GM19372 (cell line): ENCODE measurements around the gene E2F7.

Experiments
- ATAC-seq: cut with Tn5 transposase; IDR thresholded peaks from one replicate; pipeline ENCODE4 v1.9.1; 2021; ENCODE audit warnings: mild to moderate bottlenecking, low read depth, moderate library complexity; ENCODE audit not compliant: unreplicated experiment

The E2F7 gene

DNA sequence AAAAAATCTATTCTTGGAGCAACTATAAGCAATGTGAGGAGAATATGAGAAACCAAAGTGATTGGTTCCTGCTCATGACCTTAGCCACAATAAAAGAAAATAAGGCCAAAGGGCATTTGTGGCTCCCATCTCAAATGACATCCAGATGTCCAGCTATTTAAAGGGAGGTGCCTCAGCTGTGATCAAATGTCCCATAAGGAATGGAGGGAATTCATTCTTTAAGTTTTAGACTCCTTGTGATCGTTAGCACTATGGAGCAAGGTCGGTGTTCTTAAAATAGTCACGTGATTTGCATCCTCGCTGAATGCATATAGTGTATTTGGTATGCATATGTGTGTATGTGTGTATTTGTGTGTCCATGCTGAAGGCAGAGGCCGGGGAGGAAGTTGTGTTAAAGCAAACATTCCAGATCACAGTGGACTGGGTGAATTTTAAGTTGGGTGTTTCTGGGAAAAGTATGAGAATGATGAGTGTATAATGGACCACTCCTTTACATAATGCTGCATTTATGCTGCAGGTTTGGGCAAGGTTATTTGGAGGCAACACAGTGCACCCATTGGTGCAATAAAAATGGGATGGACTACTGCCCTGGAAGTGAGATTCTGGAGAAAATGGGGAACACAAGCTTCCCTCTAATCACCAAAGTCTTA, 5.6 kb upstream of the E2F7 start:
- ATAC-seq, result peak; percentile 12

- peak; percentile 68 for ATAC-seq
Observed at GRCh38 chr12:77070382-77070781, 5.0 kb upstream of the E2F7 start.

DNA sequence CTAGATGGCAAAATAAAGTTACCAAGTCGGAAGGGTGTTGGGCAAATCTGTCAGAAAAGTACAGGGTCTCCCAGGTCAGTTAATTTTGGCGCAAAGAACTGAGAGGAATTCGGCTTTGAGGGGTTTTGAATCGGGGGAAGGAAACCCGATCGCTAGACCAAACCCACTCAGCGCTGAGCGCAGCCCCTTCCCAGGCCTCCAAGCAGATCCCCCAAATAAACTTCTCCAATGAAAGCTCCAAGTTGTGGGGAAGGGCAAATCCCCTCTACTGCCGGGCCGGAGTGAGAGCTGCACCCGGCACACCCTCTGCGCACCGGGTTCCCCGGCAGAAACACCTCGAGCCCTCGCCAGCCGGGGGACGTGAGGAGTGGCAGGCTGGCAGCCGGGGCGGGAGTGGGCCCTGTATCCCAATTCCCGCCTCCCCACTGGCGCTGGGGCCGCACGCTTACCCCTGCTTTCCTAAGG, 441 bp downstream of the E2F7 start:
- ATAC-seq, result no peak

GRCh38 chr12:77062846-77063461, 2.4 kb downstream of the E2F7 start:
- peak; percentile 43 for ATAC-seq

GRCh38 chr12:77062396-77062795, 3.0 kb downstream of the E2F7 start:
- no peak for ATAC-seq

- ATAC-seq, result peak; percentile 27
Observed at GRCh38 chr12:77060883-77061240, 4.5 kb downstream of the E2F7 start.

DNA sequence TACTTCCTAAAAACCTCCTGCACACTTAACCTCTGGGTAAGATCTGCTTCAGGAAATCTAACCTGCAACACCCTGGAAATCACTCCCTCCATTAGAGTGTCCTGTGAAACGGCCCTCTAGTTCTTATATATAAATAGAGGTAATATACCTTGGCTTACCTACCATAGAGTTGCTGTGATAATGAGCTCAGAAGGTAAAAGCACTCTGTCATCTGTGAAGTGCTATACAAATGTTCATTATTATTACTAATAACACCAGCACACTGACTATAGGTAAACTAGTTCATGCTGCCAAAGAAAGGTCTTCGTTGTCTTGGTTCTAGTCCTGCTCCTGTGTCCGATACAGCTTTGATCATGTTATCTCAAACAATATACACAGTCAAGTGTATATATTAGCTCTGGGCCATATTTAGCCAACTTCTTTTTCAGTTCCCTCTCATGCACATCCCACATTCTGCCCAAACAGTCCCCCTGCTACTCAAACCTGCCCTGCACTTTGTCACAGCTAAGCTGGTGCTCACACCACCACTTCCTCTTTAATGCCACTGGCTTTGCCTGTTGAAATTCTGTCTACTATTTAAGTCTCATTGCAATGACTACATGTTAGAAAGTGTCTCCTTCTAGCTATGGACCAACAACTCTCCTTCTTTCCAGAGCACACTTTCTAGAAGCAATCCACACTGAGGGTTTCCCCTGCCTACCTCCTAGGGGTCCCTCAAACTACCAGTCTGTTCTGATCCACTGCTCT, 5.1 kb downstream of the E2F7 start:
- peak; percentile 56 for ATAC-seq

DNA sequence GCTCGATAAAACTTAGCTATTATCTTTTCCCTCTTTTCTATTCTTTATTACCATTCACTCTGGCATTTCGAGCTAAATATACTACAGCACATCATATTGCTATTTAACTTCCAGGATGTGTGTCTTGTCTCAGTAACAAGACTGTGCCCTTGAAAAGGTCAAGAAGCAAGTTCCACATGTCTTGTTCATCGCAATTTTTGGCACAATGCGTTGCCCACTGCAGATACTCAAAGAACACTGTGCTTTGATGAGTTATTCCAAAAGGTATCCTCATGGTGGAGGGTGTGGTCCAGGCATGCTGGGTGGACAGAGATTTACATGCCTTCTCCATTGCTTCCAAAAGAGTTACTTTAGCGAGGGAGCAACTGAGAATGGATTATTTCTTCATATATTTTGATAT, 6.6 kb downstream of the E2F7 start:
- no peak for ATAC-seq

- ATAC-seq, result no peak
Observed at GRCh38 chr12:77054851-77055250, 10.5 kb downstream of the E2F7 start.

GRCh38 chr12:77053259-77053658, 12.1 kb downstream of the E2F7 start:
- ATAC-seq, result no peak

DNA sequence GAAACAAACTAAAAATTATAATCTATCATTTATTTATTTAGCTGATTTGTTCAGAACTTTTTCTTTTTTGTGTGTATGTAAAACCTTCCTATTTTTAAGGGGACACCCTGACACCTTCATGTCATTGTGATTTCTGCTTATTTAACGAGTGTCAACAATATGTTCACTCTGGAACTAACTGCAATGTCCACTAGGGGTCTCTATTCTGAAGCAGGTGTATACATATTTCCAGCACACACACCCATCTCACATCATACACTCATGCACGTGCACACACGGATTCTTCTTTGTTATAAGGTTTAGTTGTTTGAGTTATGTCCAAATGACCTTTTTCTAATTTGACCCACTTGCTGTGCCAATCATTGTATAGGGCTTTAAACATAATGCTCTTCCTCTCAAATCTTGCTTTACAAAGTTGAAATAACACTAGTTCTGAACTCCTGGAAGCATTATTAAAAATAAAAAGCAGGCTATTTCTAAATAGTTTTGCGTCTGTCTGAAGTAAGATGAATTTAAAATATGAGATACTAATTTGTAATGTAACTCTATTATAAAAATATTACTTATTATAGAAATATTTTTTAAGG, 15.5 kb downstream of the E2F7 start:
- ATAC-seq, result peak; percentile 98

GRCh38 chr12:77047341-77048109, 17.8 kb downstream of the E2F7 start:
- no peak for ATAC-seq

- no peak for ATAC-seq
Observed at GRCh38 chr12:77046468-77046867, 18.9 kb downstream of the E2F7 start.

DNA sequence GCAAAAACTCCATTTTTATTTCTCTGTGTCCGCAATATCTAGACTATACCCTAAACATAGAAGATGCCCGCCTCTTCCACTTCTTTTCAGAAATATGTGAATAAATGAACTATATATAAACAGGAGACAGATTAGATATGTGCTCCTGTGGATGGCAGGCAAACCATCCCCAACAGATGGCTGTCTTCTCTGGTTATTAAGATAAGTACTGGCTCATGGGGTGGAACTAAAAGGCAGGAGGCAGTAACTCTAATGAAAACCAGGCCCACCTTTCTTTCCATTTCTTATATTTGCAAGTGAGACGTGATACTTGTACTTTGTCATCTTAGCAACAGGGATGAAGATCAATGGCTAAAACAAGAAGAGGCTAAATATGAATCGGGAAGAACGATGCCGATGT, 20.2 kb downstream of the E2F7 start:
- no peak for ATAC-seq

GRCh38 chr12:77044721-77045120, 20.6 kb downstream of the E2F7 start:
- no peak for ATAC-seq

GRCh38 chr12:77042833-77043232, 22.5 kb downstream of the E2F7 start:
- no peak for ATAC-seq

- ATAC-seq, result no peak
Observed at GRCh38 chr12:77040231-77040630, 25.1 kb downstream of the E2F7 start.

GRCh38 chr12:77035226-77035625, 30.1 kb downstream of the E2F7 start:
- no peak for ATAC-seq

DNA sequence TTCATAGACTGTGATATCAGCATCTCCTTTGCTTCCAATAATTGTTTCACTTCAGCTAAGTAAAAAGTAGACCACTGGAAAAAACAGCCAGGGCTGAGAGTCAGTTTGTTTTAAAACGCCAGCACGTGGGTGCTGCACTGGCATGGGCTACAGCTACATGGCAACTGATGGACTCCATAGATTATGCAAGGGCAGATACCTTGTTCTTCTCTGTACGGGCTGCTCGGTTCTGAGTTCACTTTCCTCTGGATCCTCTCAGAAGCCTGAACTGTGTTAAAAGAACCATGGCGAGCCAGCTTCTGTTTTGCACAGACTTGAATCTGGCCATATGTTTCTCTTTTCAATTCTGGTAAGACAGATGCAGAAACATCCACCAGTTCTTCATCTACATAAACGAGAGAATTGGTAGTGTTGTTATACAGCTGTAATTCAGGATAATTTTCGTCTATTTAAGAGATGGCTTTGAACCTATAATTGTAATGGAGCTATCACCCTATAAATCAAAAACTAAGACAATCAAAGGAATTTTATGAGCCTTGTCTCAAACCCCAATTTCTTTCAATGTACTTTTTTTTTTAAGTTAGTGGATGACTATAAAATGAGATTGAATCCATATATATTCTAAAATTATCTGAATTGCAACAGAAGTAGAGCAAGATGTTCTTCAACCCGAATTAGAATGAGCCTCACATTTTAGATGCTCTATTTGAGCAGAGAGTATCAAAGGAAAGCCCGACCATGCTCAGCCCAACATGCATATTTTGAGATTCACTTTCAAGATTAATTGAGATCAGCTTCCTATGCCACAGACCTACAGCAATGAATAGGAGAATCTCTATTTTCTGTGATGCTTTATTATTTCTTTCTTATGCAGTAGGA, 31.5 kb downstream of the E2F7 start:
- ATAC-seq, result no peak

DNA sequence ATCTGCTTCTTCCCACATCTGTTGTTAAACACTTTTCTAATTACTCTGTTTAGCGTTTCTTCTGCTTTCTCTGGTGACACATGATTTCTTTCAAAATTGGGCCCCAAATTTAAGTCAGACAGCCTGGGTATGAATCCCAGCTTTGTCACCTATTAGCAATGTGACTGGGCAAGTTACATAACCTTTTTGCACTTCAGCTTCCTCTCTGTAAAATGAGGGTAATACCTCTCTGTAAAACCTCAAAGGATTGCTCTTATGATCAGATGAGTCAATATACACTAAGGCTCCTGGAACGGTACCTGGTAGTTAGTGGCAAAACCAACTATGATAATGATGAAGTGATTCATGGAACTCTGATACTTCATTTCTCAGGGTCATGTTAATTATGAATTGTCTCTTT, 33.0 kb downstream of the E2F7 start:
- no peak for ATAC-seq
